Choroid plexus epithelial cell (primary cell): ENCODE data around the gene DIDO1.

Source experiments
- DNase-seq: peaks from one replicate; pipeline ENCODE4 v3.0.0-alpha.2; 2010; ENCODE audit warnings: low read depth
- H3K4me3 ChIP-seq: 2 replicates; pipeline ENCODE4 v1.5.1; 2011; ENCODE audit warnings: low read depth, mild to moderate bottlenecking, control low read depth, low read length, moderate library complexity
- CTCF ChIP-seq: conservative IDR thresholded peaks from 2 replicates; pipeline ENCODE4 v1.5.1; 2011; ENCODE audit warnings: low read depth, mild to moderate bottlenecking, control low read depth, inconsistent platforms, low read length, moderate library complexity

Gene DIDO1

GRCh38 chr20:62941792-62942191, 15.5 kb upstream of the DIDO1 start:
- no peak for TF ChIP-seq CTCF
- no peak for DNase-seq

GRCh38 chr20:62940875-62941274, 14.6 kb upstream of the DIDO1 start:
- no peak overlapping the region for H3K4me3 ChIP-seq
- no peak for TF ChIP-seq CTCF
- DNase-seq = no peak

More at GRCh38 chr20:62941792-62942191, 15.5 kb upstream of the DIDO1 start:
- no peak overlapping the region for H3K4me3 ChIP-seq

GRCh38 chr20:62938105-62938888, 12.0 kb upstream of the DIDO1 start, which contains the start of gene GID8:
TSS of gene GID8 (plus strand) at chr20:62938147. CDS start at chr20:62941503, 3,356 bp downstream.
- DNase-seq = peak; percentile 62
- H3K4me3 ChIP-seq = peak within 1 kb of the TSS; percentile 93
- TF ChIP-seq CTCF = no peak

- DNase-seq = peak; percentile 98
- TF ChIP-seq CTCF = no peak
- H3K4me3 ChIP-seq = peak overlapping the region; percentile 93
Measured at GRCh38 chr20:62937268-62938104, 11.2 kb upstream of the DIDO1 start.

GRCh38 chr20:62935968-62936585, 9.8 kb upstream of the DIDO1 start:
- H3K4me3 ChIP-seq = no peak overlapping the region
- DNase-seq = no peak
- TF ChIP-seq CTCF = no peak

- H3K4me3 ChIP-seq = no peak overlapping the region
- TF ChIP-seq CTCF = no peak
- no peak for DNase-seq
Measured at GRCh38 chr20:62935204-62935967, 9.1 kb upstream of the DIDO1 start.
